HG03175 (cell line): ENCODE measurements around the gene EVA1C.
"Not testable (repeated sequence)": the region's sequence is repeated elsewhere in the genome, so short reads cannot be mapped to it uniquely, and the experiment has no call there.

ENCODE experiments used
- ATAC-seq: cut with Tn5 transposase; IDR thresholded peaks from one replicate; pipeline ENCODE4 v1.9.1; 2021; ENCODE audit warnings: mild to moderate bottlenecking, moderate library complexity; ENCODE audit not compliant: unreplicated experiment

The EVA1C gene

GRCh38 chr21:32494934-32495709 is 82.6 kb downstream of the EVA1C start:
- no peak for ATAC-seq

DNA sequence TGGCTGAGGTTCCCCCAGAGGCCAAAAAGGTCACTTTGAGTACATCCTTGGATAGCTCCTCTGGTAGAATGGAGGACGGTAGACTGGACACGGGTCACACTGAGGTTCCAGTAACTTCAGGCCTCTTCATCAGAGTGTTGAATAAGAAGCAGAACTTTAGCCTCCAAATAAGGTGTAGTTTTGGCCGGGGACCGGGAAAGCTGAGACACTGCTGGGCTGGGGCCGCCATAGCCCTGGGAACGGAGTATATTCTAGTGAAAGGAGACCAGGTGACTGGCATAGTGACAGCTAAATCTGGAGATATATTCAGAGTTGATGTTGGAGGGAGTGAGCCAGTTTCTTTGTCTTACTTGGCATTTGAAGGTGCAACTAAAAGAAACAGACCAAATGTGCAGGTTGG is 84.1 kb downstream of the EVA1C start:
- ATAC-seq, result no peak

DNA sequence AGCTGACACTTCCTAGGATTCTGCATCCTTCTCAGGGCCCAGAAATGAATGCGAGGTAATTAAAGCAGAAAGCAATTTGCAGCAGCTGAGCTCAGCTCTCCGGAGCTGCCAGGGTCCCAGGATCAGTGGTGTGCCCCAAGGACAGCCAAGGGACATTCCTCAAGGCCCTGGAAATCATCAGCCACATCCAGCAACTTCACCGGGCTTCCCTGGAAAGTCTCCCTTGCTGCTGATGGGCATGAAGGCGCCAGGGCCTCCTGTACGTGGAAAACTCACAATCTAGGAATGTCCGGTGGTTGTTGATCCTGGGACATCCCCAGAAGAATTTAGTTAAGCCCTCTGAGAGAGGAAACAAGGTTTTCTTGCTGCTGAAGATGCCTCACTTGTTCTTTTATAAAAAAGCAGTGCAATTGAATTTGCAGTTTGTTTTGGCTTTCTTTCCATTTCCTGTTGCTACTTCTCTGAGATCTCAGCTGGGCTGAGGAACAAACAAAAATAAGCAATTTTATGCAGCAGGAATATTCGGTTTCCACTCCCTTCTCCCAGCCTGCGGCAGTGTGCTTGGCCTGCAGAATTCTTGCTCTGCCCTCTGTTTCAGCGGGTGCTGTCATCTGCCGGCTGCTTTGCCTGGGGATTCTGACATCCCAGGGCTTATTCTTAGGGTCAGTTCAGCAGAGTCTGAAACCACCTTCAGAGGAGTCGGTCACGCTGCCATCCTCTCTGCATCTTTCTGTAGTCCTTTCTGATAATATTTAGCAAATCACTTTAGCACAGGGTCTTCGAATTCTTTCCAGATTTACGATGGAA is 86.9 kb downstream of the EVA1C start:
- no peak for ATAC-seq

DNA sequence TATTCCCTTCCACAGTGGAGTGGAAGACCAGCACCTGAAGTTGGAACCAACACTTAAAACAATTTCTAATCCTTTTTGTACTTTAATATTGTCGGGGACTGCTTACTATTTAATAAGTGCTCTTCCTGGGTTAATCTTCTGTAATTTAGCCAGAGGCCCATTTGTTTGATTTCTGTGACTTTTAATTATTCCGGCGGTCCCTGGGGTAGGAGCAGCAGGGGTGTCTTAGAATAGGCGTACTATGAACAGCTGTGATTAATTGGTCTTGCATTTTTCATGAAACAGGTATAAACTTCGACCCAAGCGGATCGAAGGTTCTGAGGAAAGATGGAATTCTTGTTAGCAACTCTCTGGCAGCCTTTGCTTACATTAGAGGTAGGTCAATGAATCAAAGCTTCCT is 91.1 kb downstream of the EVA1C start:
- not testable (repeated sequence) for ATAC-seq

DNA sequence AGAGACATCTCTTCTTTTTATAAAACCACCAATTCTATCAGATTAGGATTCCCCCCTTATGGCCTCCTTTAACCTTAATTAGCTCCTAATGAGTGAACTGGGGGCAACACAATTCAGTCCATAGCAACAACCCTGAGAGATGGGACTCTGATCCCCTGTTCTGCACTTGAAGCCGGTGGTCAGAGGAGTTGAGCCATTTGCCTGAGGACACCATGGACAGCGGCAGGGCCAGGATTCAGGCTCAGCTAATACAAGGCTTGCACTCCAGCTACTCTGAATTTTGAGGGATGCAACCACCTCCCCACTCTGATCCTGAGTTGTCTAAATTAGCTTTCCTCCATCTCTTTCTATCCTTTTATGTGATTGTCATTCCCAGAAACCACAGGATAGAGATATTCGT is 93.3 kb downstream of the EVA1C start:
- not testable (repeated sequence) for ATAC-seq

DNA sequence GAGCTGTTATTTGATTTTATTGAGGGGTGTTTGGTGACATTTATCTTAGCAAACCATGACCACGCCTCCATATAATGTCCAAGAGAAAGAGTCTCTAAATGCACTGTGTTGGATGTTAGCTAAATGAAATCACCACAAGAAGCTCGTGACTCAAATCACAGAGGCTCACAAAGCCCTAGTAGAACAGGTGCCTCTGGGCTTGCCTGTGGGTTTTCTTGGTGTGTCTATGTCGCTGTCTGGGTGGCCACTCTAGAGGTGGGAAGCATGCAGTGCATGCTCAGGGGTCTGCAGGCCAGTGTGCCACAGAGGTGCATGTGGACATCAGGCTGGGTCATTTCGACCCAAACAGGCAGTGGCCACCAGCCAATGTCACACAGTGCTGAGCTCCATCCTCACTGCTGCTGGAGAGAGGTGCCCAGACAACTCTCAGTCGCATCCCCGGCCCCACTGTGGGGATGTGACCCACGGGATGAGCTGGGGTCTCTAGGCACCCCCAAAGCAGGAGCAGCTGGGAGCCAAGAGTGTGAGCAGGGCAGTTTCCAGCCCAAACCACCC is 94.0 kb downstream of the EVA1C start:
- ATAC-seq, result not testable (repeated sequence)

DNA sequence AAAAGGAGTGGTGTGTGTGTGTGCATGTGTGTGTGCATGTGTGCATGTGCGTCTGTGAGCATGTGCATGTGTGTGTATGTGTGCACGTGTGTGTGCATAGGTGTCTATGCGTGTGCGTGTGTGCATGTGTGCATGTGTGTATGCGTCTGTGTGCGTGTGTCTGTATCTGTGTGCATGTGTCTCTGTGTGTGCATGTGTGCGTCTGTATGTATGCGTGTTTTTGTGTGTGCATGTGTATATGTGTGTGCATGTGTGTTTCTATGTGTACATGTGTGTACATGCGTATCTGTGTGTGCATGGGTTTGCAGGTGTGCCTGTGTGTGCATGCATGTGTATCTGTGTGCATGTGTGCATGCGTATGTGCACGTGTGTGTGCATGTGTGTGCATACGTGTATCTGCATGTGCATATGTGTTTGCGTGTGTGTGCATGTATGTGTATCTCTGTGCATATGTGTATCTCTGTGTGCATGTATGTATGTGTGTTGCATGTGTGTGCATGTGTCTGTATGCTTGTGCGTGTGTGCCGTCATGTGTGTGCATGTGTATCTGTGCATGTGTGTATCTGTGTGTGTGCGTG is 94.9 kb downstream of the EVA1C start:
- ATAC-seq, result no peak

DNA sequence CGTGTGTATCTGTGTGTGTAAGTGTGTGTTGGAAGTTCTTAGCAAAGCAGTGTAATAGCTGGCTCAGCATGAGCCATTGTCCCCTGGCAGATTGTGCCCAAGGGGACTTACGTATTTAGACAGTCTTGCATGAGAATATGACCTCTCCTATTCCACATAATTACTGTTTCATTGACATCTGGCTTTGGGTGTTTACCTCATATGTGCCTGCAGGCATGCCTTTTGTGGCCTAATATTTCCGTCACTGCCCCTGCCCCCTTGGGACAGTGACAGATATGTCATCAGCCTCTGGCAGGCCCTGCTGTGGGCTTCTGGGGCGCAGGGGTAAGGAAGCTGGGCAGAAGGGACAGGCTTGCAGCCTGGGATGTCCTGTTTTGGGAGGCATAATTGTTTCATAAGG is 95.5 kb downstream of the EVA1C start:
- ATAC-seq, result not testable (repeated sequence)

- ATAC-seq, result no peak
Observed at GRCh38 chr21:32508558-32508957, 96.1 kb downstream of the EVA1C start.

- ATAC-seq, result not testable (repeated sequence)
Observed at GRCh38 chr21:32508975-32509374, 96.5 kb downstream of the EVA1C start.

DNA sequence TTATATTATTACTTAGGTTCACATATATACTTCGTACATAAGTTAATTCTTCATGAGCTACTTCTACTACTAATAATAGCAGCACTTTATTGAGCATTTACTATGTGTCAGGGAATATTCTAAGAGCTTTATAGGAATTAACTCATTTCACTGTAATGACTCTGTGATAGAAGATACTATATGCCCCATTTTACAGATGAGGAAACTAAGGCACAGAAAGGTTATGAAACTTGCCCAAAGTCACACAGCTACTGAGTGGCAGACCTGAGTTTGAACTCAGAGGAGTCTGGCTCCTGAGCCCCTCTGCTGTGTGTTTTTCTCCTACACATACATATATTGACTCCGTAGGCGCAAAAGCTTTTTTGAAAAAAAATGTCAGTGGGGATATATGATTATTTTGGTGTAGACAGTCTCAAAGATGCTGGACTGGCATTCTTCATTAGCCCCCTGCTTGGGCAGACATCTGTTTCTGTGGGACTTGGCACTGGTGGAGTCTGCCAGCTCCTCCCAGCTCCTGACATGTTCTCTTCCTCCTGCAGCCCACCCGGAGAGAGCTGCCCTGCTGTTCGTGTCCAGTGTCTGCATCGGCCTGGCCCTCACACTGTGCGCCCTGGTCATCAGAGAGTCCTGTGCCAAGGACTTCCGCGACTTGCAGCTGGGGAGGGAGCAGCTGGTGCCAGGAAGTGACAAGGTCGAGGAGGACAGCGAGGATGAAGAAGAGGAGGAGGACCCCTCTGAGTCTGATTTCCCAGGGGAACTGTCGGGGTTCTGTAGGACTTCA is 102.0 kb downstream of the EVA1C start:
- no peak for ATAC-seq

DNA sequence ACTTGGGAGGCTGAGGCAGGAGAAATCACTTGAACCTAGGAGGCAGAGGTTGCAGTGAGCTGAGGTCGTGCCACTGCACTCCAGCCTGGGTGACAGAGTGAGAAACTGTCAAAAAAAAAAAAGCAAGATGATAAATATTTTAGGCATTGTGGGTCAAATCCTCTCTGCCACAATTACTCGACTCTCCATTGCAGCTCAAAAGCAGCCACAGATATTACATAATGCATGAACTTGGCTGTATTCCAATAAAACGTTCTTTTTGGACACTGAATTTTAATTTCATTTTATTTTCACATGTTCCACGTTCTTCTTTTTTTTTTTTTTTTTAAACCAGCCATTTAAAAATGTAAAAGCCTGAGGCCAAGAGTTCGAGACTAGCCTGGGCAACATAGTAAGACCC is 103.4 kb downstream of the EVA1C start:
- no peak for ATAC-seq

DNA sequence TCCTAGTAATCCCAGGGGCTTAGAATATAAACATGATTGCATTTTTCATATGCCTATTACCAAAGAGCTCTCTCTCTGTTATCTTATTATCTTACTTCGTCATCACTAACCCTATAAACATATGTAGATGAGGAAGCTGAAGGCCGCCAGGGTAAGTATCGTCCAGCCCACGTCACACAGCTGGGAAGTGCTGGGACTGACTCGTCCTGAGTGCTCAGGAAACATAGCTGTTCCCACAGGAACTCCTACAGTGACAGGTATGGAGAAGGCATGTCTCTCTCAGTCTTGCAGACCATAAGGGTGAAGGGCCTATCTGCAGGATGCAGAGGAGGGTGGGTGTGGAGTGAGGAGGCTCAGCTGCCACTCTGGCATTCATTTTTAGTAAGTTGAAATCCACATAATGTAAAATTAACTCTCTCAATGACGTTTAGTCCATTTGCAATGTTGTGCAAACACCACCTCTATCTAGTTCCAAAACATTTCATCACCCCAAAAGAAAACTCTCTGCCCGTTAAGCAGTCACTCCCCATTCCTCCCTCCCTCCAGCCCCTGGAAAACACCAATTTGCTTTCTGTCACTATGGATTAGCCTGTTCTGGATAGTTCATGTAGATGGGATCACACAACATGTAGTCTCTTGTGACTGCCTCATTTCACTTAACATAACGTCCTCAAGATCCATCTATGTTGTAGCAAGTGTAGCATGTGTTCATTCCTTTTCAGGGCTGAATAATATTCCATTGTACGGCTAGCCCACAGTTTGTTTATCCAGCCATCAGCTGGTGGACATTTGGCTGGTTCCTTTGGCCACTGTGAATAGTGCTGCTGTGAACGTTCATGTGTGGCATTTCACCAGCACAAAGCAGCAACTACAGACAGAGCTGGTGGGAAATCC is 104.5 kb downstream of the EVA1C start:
- ATAC-seq, result no peak

DNA sequence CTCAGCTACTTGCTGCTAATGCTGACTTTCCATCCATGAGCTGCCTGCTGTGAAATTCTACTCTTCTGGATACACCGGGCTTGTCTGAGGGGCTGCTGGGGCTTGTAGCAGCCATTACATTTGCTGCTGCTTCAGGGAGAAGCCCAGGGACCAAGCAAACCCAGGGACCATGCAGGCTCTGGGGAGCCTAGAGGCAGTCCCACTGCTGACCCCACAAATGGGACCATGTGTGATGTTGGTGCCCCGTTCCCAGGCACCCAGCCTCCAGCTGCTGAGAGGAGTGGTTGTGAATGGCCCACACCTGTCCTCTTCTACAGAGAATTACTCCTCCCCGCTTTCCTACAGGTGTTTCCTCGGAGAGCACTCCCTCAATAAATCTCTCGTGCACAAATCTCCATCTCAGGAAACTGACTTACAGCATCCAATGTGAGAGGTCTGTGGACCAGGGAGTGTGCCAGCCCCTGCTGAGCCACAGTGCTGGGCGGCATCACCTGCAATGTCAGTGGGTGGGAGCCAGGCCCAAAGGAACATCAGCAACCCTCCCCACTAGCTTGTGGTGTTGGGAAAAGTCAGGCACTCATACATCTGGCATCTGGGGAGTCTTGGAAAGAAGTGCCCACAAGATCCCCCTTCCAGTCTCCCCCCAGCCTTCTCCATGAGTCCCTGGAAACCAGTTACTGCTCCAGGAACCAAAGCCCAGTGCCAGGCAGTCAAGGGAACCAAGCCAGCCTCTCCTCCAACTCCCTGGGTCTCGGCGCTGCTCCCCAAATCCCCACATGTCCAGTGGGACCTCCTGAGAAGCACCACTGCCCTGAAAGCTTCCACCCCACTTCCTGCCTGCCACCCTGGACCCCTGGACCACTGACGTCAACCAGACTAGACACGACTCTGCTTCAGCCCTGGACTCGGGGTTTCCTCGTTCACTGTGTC is 107.7 kb downstream of the EVA1C start:
- no peak for ATAC-seq

DNA sequence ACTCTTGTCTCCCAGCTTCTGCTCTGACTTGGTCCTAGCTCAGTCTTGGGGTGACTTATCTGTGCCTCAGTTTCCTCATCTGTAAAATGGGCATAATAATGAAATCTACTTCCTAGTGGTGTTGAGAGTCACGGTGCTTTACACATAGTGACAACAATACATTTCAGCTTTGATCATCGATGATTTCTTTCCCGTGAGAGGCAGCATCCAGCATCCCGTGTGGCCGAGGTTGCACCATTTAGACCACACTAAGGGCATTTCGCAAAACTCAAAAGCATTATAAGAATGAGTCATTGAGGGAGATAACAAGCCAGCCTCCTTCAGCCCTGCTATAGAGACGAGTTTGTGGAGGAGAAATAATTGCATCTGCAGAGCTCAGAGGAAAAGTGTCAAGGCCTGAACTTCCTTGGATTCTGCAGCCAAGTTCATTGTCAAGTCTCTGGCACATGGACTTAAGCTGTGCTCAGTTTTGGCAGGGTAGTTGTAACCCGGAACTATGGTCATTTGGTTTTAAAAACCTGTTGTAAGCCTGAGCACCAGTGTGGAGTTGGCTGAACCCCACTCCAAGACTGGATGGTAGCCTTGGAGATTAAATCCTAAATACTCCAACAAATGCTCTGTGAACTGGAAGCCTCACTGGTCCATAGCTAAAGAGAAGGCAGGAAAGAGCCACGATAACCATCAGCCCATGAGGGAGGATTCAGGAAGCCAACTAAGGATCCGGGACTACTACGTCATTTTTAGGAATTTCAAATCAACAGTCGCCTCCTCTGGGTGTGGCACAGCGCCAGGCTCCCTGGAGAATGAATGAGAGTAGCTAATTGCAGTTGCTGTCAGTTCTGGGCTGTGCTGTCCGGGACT is 108.6 kb downstream of the EVA1C start:
- no peak for ATAC-seq

- ATAC-seq, result no peak
Observed at GRCh38 chr21:32521736-32522355, 109.3 kb downstream of the EVA1C start.

GRCh38 chr21:32523463-32523862 is 111.0 kb downstream of the EVA1C start:
- ATAC-seq, result no peak
